Neutrophil (primary cell): ENCODE measurements around the gene TRMO.

ENCODE experiments used
- H3K27ac ChIP-seq: fragments of 200-600 bp; sonication (generic); 2 replicates; pipeline ENCODE4 v1.5.1; 2016; ENCODE audit warnings: mild to moderate bottlenecking, moderate library complexity
- H3K27me3 ChIP-seq: fragments of 200-600 bp; sonication (generic); 2 replicates; pipeline ENCODE4 v1.6.0; 2016; ENCODE audit warnings: mild to moderate bottlenecking
- H3K36me3 ChIP-seq: fragments of 200-600 bp; sonication (generic); 2 replicates; pipeline ENCODE4 v1.5.1; 2017
- H3K4me1 ChIP-seq, 2 experiments: fragments of 200-600 bp in 1 of 2; sonication (generic) in 1 of 2; 1 replicate in 1 of 2; 2 replicates in 1 of 2; pipeline versions ENCODE4 v1.5.1 to v1.6.1; 2013 to 2016; ENCODE audit warnings: low read depth in 1 of 2, low read length in 1 of 2, mild to moderate bottlenecking in 1 of 2, moderate library complexity in 1 of 2; ENCODE audit not compliant: control insufficient read depth in 1 of 2, insufficient read depth in 1 of 2
- H3K4me3 ChIP-seq, 2 experiments: fragments of 200-600 bp in 1 of 2; sonication (generic) in 1 of 2; 1 replicate in 1 of 2; 2 replicates in 1 of 2; pipeline ENCODE4 v1.5.1; 2013 to 2016; ENCODE audit warnings: low read depth in 1 of 2, low read length in 1 of 2, mild to moderate bottlenecking in 1 of 2, moderate library complexity in 1 of 2
- H3K9me3 ChIP-seq: fragments of 200-600 bp; sonication (generic); 2 replicates; pipeline ENCODE4 v1.5.1; 2016
- TF ChIP-seq, protein P1 (sequence below): fragments of 200-600 bp; sonication (generic); IDR thresholded peaks from 2 replicates; pipeline ENCODE4 v1.5.1; 2016; ENCODE audit warnings: antibody characterized with exemption

The TRMO gene

DNA sequence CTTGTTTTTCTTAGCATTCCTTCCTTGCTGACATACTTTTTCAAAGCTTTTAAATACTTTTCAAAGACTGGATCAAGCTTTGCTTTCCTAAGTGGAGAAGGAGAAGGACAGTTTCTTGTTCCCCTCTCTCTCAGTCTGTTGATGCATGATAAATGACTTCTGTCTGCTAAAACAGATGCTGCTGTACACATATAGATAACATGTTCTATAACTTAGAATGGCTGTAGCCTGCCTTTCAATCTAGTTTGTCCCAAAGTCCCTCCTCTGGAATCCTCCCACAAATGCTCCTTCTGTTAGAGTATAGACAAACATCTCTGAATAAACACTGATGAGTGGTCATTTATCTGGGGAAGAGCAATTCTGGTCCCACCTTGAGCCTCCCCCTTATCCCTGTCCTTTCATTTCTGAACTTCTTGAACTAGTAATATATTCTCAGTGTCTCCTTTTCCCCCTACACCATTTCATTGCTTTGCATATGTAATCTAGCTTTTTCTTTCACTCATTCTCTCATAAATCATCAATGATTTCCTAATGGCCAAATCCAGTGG is 21.1 kb upstream of the TRMO start:
- peaks cover 7% of the 10 kb centered on the region for H3K27me3 ChIP-seq
- TF ChIP-seq, protein P1, sequence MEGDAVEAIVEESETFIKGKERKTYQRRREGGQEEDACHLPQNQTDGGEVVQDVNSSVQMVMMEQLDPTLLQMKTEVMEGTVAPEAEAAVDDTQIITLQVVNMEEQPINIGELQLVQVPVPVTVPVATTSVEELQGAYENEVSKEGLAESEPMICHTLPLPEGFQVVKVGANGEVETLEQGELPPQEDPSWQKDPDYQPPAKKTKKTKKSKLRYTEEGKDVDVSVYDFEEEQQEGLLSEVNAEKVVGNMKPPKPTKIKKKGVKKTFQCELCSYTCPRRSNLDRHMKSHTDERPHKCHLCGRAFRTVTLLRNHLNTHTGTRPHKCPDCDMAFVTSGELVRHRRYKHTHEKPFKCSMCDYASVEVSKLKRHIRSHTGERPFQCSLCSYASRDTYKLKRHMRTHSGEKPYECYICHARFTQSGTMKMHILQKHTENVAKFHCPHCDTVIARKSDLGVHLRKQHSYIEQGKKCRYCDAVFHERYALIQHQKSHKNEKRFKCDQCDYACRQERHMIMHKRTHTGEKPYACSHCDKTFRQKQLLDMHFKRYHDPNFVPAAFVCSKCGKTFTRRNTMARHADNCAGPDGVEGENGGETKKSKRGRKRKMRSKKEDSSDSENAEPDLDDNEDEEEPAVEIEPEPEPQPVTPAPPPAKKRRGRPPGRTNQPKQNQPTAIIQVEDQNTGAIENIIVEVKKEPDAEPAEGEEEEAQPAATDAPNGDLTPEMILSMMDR: no peak
- no peaks in the 10 kb centered on the region for H3K36me3 ChIP-seq
- H3K4me3 ChIP-seq: no peak overlapping the region
- no peaks in the 10 kb centered on the region for H3K4me1 ChIP-seq
- no peaks in the 10 kb centered on the region for H3K9me3 ChIP-seq
- no peak overlapping the region for H3K27ac ChIP-seq

DNA sequence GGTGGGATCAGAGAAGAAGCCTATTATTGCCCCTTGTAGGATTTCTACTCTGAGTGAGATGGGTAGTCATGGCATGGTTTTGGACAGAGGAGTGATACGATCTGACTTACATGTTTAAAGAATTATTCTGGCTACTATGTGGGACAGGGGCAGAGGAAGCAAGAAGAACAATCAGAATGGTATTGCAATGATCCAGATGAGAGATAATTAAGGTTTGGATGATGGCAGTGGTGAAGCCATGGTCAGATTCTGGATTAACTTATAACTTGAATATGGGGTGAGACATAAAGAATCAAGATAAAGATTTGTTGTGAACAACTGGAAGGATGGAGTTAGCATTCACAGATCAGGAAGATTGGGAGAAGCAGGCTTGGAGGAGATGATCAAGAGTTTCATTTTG is 19.0 kb upstream of the TRMO start:
- no peak overlapping the region for H3K4me3 ChIP-seq
- H3K36me3 ChIP-seq: no peaks in the 10 kb centered on the region
- no peaks in the 10 kb centered on the region for H3K4me1 ChIP-seq
- no peak overlapping the region for H3K27ac ChIP-seq
- no peaks in the 10 kb centered on the region for H3K9me3 ChIP-seq
- H3K27me3 ChIP-seq: peaks cover 7% of the 10 kb centered on the region
- TF ChIP-seq, protein P1: no peak

DNA sequence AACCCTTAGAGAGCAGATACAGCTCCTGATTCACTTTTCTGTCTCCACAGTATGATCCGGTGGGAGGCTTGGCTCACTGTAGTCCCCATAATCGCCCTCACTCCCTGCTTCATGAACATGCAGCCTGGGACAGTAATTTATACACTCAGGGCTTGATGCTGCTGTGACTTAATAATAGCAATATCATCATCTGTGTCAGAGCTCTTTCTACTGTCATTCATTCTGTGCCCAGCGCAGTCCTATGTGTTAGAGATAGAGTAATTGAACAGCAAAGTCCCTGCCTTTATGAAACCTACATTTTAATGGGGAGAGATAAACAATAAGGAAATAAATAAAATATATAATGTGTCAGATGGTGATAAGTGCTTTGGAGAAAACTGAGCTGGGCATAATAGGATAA is 18.4 kb upstream of the TRMO start:
- Histone ChIP-seq H3K4me3 (no peak overlapping the region), H3K4me1 (no peaks in the 10 kb centered on the region), H3K27me3 (peaks cover 9% of the 10 kb centered on the region), H3K27ac (no peak overlapping the region), H3K9me3 (no peaks in the 10 kb centered on the region), H3K36me3 (no peaks in the 10 kb centered on the region)
- TF ChIP-seq, protein P1: no peak

DNA sequence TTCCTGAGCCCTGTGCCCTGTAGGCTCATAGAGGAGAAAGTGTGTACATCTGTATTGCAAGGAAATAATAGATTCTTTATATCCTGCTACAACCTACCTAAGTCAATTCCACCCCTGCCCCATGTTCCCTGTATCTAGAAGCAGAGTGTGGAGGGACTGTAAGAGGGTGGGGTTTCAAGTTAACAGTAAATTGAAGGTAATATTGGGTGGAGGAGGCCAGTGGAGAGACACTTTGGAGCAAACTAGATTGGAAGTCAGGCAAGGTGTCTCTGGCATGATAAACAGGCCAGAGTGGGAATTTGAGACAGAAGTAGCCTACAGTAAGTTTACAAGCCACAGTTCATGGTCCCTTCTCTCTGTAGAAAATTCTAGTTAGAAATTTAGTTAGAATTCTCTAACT is 17.9 kb upstream of the TRMO start:
- H3K27me3 ChIP-seq: peaks cover 14% of the 10 kb centered on the region

DNA sequence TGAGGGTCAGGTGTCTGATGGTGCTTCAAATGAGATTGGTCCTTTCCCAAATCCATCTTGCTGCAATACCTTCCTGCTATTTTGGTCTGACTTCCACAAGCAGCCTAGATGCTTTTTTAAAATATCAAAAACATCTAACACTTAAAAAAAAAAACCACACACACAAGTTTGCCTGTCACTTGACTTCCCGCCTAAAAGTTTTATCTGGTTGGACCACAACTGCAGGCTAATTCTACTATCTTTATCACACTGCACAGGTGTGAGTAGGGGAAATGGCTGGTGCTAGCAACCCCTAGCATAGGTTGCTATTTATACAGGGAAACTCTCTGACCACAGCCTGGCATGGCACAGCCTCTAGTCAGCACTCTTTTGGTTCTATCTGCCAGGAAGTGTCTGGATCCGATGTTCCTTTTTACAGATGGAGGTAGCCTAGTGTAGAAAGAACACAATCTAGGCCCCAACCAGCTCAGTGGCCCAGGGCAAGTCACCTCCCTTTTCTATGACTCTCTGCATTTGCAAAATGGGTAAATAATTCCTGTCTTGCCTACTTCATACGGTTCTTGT is 15.9 kb upstream of the TRMO start, which contains the start of gene HEMGN:
TSS of gene HEMGN (minus strand) at position 92 of the 564 bp plus-strand sequence. CDS start at position 56, 36 bp downstream.
- no peak within 1 kb of the TSS for H3K4me3 ChIP-seq
- TF ChIP-seq, protein P1: no peak
- peaks cover 14% of the 10 kb centered on the region for H3K27me3 ChIP-seq
- no peaks in the 10 kb centered on the region for H3K9me3 ChIP-seq
- no peaks in the 10 kb centered on the region for H3K36me3 ChIP-seq
- H3K4me1 ChIP-seq: no peaks in the 10 kb centered on the region
- no peak within 1 kb of the TSS for H3K27ac ChIP-seq

More for the DNA sequence above, 17.9 kb upstream of the TRMO start:
- TF ChIP-seq, protein P1: no peak
- Histone ChIP-seq H3K36me3 (no peaks in the 10 kb centered on the region), H3K4me1 (no peaks in the 10 kb centered on the region), H3K4me3 (no peak overlapping the region), H3K27ac (no peak overlapping the region), H3K9me3 (no peaks in the 10 kb centered on the region)
